GM21360 (cell line): ENCODE measurements around the gene ING3.

ENCODE experiments used
- ATAC-seq: cut with Tn5 transposase; IDR thresholded peaks from one replicate; pipeline ENCODE4 v1.9.1; 2021; ENCODE audit warnings: mild to moderate bottlenecking, moderate library complexity; ENCODE audit not compliant: unreplicated experiment

Gene ING3

DNA sequence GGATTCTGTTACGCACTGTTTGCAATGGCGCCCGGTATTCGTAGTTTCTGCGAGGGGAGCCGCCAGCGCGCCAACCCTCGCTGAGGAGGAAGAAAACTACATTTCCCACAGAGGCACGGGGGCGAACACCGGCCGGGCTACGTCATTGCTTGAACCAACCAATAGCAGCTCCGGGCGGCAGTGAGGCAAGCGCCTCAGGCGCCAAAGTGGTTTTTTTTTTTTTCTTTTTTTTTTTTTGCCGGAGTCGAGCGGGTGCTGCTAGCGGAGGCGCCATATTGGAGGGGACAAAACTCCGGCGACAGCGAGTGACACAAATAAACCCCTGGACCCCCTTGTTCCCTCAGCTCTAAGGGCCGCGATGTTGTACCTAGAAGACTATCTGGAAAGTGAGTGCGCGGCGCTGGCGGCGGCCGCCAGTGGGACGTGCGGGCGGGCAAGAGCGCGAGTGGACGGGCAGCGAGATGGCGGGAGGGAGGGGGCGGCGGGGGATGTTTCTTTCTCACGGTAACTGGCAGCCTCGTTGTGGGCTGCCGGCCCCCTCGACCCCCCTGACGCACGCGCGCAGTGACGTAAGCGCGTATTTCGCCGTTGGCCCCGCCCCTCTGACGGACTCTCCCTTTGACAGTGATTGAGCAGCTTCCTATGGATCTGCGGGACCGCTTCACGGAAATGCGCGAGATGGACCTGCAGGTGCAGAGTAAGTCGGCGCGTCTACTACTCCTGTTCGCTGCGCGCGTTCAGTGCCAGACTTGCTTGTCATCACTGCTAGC is at the start of gene ING3:
TSS of gene ING3 (plus strand) at position 239 of the 770 bp plus-strand sequence. CDS start at position 359, 120 bp downstream.
- peak; percentile 96 for ATAC-seq

- no peak for ATAC-seq
Observed at GRCh38 chr7:120915314-120916105, 35.1 kb upstream of the ING3 start.

GRCh38 chr7:120916121-120916520 is 34.5 kb upstream of the ING3 start:
- no peak for ATAC-seq

DNA sequence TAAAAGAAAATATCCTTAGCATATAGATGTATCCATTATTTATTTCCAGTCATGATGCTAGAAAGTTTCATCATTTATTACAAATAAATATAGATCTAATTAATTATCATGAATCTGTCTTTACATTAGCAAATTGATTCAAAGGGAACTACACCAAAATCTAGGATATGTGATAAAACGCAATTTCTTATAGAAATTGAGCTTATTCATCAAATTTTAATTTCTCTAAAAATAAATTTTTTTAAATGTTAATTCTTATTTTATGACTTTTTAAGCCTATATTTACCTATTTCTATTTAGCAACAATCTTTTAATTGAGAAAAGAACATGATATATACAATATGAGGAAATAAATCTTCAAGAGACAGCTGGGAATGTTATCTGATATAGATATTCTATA is 34.0 kb upstream of the ING3 start:
- ATAC-seq: no peak

DNA sequence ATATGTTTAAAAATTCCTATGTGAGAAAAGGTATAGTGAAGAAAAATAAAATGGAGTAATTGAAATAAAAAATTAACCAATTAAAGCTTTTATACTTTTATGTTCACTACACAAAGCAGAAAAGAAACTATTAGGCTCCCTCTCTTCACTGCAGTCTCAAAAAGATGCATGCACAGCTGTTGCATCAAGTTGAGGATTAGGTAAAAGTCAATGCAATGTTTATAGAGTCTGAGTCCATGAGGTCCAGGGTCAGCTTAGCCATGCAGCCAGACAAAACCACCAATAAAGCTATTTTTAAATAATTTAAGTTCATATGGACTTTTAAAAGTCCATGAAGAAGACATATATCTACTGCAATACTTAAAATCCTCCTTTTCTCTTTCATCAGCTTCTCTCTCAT is 31.1 kb upstream of the ING3 start:
- ATAC-seq: no peak

GRCh38 chr7:120920034-120920433 is 30.5 kb upstream of the ING3 start:
- ATAC-seq: no peak

- ATAC-seq: no peak
Observed at GRCh38 chr7:120920591-120921274, 29.8 kb upstream of the ING3 start.

GRCh38 chr7:120924837-120925236 is 25.7 kb upstream of the ING3 start:
- no peak for ATAC-seq

- no peak for ATAC-seq
Observed at GRCh38 chr7:120925392-120925791, 25.2 kb upstream of the ING3 start.

- ATAC-seq: peak; percentile 23
Observed at GRCh38 chr7:120926943-120927346, 23.6 kb upstream of the ING3 start.

DNA sequence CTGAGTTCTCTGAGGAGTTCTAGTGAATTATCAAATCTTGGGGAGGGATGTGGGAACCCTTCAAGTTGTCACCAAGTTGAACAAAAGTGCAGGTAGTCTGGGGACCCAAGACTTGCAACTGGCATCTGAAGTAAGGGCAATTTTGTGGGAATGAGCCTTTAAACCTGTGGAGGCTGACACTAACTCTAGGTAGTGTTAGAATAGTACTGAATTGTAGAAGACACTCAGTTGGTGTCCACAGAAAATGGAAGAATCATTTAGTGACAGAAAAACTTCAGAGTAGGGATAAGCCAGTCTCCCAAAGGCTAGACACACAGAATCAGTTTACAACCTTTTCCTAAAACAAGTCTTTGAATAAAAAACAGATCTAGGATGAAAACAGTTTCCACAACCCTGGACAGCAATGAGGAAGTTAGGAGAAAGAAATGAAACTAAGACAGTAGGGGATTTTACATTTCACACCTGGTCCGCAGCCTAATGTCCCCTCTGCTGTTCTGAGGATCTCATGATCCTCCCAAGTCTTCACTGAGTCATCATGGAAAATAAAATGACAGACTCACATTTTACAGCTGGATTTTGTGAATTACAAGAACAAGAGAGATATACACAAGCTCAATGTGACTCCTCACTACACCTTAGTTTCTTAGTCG is 23.0 kb upstream of the ING3 start:
- peak; percentile 86 for ATAC-seq

GRCh38 chr7:120931243-120931642 is 19.3 kb upstream of the ING3 start:
- no peak for ATAC-seq

DNA sequence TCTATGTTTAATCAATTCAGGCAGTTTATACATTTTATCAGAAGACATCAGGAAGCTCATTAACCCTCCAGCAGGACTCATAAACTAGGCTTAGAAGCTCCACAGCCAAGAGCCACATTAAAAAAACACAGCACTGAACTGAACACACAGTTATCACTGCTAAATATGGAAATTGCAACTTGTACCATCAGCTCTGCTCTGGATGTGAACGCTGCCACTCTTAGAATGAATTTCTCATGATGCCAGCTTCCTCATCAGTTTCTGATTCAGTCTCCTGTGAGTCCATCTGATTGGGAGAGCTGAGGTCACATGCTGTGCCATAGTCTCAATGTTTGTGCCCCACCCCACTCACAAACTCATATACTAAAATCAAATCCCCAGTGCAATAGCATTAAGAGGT is 17.1 kb upstream of the ING3 start:
- ATAC-seq: no peak

DNA sequence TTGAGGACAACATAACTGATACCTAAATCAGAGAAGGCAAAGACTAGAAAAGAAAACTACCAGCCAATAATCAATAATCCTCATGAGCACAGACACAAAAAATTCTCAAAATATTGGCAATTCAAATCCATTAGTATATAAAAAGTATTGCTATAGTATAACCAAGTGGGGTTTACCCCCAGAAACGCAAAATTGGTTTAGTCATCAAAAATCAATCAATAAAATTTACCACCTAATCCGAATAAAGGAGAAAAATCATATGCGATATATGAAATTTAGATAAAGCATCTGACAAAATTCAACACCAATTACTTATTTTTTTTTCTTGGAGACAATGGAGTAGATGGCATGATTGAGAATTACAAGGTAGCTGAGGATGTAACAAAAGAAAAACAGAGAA is 11.2 kb upstream of the ING3 start:
- ATAC-seq: no peak

DNA sequence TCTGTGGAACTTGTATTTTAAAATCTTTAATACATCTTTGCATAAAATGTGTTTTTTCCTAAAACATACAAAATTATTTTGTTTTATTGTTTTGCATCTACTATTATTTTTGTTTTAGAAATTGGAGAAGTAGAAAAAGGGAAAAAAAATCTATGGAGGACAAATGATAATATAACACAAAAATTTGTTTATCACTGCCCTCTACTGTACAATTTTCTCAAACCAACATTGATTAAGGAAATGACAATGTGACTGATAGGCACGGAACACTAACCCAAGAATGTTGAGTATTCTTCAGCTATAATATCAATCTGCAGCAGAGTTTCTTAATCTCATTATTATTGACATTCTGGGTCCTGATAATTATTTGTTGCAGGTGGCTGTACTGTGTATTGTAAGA is 9.5 kb upstream of the ING3 start:
- ATAC-seq: peak; percentile 75

DNA sequence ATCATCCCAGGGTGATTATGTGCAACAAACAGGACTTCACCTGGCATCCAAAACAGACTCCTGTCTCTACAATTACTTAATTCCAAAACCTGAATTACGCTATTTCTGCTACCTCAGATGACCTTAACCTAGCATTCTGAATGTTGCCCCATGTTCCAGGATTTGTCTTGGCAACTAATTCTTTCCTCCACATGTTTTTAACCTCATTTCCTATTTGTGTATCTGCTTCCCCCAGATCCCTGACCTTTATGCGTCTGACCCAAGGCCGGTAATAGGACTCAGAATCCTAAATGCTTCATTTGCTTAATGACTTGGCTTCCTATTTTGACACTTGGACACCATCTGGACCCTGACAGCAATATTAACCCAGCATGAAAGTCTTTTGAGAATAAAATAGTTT is 8.7 kb upstream of the ING3 start:
- no peak for ATAC-seq

GRCh38 chr7:120942861-120943260 is 7.7 kb upstream of the ING3 start:
- no peak for ATAC-seq

DNA sequence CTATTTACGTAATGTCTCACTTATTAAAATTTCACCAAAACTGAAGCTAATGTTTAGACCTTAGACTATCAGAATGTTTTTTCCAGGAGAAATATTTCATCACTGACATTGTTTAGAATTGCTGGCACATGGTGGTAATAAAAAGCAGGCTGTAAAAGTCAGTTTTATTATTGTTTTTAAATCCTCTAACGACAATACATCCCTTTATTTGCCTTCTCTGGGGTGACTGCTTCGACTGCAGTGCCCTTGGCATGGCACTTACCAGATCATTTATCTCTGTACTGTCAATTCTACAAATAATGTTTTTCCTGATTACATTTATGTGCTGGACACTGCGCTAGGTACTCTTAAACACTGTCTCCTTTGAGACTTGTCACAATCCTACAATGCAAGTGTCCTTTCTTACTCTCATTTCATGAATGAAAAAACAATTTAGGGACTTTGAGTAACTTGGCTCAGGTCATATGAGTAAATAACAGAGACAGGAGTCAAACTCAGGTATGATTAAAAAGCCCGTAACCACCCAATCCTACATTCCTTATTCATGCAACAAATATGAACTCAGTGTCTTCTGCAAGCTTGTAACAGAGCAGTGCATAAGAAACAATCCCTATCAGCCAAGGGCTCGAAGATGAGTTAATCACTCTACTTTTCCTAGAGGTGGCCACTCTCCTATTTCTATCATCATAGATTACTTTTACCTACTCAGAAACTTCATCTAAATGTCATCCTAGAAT is 5.6 kb upstream of the ING3 start:
- no peak for ATAC-seq

- ATAC-seq: no peak
Observed at GRCh38 chr7:120947980-120948379, 2.6 kb upstream of the ING3 start.

GRCh38 chr7:120949393-120949911 is 1.1 kb upstream of the ING3 start:
- no peak for ATAC-seq
